D341Med (cell line): ENCODE results near the gene CD74.

Experiments used
- DNase-seq: peaks from one replicate; pipeline ENCODE4 v3.0.0; 2012; ENCODE audit warnings: low spot score

Gene CD74

DNA sequence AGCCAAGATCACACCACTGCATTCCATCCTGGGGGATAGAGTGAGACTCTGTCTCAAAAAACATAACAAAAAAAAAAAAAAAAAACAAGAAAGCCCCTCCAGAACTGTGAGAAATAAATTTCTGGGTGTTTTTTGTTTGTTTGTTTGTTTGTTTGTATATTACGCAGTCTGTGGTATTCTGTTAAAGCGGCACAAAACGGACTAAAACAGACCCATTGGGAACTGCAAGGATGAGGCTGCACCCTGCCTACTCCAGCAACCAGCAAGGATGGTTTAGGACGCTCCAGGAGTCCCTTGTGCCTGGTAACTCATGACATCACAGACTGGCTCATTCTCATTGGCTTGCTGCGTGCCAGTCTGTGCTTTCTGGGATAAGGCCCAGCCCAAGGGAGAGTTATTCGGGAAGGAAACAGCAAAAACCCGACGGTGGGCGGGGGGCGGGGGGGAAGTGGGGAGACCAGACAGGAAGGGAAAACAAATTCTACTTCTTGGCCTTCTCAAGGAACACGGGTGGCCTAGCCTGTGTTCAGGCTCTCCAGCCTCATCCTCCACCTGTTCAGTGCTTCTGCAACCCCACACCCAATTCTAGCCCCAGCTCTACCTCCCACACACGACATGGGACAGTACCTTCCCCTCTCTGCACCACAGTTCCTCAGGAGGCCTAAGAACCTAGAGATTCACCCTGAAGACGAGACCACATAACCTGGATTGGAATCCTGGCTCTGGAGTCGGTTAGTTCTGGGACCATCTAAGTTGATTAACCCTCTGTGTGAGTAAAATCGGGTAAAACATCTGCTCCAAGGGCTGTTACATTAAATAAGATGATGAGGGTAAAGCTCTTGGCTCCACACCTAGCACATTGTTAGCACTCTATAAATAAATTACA, 2.8 kb downstream of the CD74 start:
- DNase-seq: peak; percentile 92

DNA sequence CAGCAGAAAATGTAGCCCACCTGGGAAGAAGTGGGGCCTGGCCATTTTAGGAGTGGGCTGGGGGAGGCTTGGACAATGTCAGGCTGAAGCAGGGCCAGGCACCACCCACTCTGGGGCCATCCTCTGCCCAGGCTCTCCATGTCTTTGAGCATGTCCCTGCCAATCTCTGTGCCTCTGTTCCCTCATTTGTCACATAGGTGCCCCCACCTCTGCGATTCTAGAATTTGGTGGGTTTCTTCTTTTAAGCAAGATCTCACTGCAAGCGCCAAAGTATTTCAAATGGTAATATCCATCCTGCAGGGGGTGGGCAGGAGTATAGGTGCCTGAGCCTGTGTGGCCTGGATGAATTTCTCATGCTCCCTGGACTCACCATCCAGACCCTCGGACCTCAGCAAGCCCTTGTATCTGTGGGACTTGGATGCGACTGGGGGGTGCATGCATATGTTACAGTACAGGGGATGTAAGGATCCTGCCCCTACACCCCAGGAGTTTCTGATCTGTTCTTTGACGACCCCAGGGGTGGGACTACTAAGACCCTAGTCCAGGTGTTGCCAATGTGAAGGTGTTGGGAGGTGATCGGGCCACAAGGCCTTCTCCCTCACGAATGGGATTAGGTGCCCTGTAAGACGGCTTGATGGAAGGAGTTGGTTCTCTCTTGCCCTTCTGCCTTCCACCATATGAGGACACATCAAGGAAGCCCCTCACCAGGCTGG, 4.3 kb downstream of the CD74 start:
- DNase-seq: no peak

DNA sequence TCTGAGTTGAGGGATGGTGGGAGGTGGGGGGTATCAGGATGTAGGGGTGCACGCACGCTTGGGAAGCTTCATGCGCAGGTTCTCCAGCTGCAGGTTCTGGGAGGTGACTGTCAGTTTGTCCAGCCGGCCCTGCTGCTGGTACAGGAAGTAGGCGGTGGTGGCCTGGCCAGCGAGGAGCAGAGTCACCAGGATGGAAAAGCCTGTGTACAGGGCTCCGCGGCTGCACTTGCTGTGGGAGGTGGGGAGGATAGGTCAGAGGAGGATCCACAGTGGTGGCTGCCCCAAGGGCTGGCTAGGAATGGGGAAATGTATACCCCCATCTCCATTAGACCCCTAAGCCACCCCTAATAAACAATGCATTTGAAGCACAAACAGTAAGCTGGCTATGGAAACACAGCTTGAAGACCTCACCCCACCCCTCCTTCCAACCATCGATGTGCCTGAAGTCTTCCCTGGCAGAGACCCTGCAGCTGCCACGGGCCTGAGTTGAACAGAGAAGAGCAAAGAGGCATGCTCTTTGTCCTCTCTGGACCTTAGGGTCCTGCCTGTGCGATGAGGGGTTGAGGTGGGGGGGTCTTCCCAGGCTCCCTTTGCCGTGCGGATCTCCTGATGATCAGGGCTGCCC, 5.5 kb downstream of the CD74 start:
- no peak for DNase-seq

DNA sequence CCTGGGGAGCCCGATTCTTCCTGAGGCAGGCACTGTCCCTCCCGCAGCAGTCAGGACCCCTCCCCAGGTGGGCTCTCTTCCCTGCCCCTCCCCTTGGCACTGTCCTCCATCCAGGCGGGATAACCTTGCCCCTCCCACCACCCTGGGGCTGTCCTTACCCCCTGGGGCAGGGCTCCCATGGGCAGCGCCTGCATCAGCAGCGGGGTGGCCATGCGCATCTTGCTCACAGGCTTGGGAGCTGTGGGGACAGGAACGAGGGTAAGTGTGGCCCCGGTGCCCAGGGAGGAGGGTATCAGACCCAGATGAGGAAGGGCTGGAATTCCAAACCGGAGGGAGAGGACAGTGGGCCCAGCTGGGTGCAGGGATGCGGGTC, 6.0 kb downstream of the CD74 start:
- DNase-seq: no peak

DNA sequence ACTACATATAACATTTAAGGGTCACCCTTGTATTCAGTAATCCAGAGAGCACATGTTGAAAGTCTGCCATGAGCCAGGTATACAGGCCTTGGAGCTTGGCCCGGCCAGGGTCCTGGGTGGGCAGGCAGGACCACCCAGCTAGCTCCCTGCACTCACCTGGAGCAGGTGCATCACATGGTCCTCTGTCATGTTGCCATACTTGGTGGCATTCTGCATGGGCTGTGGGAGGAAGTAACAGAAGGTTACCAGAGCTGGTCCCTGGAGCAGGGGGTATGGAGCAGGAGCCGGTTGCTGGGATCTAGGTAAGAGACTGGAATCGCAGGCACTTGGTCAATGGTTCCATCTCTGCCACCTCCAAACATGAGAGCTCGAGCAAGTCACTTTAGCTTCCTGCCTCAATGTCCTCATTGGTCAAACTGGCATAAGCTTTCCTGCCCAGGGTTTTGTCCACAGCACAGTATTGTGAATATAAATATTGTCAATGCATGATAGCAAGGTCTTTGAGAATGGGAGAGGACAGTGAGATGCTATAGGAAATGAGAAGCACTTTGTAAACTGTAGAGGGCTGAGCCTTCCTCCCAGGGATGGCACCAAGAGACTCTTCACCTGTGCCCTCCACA, 6.5 kb downstream of the CD74 start:
- no peak for DNase-seq

DNA sequence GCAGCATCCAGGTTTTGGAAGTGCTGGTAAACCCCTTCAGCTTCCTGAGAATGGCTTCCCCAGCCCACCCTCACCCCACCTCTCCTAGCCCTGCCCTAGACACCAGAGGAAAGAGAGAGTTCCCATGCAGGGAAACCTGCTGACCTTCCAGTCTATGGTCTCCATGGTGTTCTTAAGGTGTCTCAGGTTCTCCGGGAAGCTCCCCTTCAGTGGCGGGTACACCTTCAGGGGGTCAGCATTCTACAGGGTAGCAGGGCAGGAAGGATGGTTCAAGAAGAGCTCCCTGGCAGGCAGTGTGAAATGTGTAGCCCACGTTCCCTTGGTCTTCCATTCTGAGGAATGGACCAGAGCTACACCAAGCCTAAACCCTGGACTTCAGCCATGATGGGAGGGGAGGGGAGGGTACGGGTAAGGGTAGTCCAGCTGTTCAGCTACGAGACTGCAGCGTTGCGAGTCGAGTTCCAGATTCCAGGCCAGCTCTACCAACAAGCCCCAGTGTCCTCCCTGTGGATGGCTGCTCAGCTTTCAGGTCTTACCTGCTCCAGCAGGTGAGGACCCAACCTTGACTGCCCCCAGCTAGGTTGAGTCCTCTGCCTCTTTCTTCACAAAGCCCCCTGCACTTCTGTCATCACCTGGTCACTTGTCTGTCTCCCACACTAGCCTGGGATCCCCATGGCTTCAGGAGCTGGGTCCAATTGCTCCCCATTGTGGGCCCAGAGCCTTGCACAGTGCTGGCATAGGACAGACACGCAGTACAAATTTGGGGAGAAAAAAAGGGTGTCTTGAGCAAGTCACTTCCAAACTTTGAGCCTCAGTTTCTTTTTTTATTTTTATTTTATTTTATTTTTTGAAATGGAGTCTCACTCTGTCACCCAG, 7.5 kb downstream of the CD74 start:
- DNase-seq: no peak

DNA sequence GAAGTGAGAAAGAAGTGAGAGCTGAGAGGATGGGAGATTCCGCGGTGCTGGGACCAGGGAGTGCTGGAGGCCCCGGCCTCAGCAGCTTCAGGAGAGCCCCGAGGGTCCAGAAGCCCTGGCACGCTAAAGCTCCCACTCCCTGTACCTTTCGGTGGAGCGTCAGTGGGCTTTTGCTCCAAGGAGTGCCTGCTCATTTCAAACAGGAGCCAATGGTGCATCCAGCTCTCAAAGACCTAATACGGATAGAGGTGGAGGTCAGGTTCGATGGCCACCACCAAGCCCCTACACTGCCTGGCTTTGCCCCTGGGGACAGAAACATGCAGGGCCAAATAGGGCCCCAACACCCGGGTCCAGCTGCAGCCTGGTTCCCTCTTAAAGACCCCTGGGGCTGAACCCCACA, 8.2 kb downstream of the CD74 start:
- no peak for DNase-seq

DNA sequence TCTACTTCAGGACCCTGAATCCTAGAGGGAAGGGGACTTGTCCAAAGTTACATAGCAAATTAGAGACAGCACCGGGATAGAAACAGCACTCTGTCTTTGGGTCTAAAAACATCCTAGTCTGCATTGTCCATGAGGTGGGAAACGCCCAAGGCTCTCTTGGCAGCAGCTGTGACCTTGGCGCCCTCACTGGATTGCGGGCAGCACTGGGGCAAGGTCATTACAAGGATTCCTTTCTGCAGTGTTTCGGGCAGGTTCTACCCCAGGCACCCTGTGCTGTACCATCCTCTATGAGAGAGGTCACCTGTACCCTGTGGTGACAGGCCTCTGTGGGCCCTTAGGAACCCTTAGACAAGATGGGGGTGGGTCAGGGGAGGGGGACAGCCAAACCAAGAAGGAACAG, 8.6 kb downstream of the CD74 start:
- DNase-seq: no peak

DNA sequence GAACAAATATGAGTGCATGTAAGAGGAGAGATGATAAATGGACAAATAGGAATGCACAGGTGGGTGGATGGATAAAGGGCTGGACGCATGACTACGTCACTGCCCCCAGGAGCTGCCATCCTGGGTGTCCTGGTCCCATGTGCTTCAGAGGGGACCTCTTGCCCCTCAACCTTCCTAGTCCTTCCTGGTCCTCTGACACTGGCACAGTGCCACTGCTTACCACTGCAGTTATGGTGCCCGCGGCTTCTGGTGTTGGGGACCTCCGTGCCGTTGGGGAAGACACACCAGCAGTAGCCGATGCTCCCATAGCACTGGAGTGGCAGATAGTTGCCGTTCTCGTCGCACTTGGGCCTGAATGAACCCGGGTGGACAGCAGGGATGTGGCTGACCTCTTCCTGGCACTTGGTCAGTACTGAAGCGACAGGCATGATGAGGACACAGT, 9.8 kb downstream of the CD74 start:
- no peak for DNase-seq

DNA sequence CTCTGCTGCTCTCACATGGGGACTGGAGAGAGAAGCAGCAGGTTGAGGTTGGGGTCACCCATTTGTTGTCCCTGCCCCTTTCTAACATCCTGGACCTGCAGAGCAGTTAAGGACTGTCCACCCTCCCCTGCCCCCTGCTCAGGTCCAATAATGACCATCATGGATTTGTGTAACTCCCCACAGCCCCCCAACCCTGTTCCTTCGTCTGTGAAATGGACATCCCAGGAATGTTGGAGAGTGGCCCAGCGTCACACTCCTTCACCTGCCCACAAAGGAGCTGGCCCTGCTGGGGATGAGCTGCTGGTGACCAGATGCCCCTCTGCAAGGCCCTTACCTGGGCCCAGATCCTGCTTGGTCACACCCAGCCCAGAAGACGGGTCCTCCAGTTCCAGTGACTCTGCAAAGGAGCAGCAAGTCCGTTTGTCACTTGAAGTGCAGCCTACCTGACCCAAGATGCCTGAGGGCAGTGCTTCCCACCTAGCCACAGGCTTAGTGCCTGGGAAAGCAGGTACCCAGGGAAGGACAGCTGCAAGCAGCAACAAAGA, 10.4 kb downstream of the CD74 start:
- DNase-seq: no peak

DNA sequence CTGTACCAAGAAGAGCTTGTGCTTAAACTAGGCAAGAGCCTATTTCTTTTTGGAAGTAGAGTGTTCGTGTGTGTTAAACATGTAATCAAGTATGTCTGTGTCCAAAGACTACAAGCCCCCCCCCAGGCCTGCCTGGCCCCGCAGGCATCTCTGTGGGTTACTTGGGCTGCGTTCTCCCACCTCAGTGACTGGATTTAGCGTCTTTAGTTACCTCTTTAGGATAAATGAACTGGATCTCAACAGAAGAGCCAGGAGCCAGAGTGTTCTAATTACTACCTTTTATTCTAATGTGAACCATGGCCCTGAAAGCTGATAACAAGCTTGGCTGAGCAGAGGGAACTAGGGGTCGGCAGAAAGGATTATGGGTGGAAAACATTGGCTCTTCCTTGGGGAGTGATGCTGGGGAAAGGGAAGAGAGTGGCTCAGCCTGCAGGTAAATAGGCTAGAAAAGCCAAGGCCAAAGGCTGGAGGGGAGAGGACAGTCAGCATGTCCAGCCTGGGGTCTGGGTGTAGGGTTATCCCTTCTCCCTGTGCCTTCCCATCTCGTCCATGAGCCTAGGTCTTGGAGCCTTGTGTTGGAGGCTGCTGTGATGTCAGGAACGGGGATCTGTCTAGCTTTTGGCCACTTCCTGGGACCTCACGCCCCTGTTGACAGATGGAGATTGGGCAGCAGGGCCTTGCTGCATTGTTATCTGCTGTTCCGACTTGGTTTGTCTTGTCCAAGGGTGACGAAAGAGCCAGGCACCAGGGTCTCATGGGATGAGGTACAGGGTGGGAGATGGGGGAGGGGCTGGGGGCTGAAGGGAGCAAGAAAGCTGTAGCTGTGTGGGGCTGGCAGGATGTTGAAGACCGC, 11.1 kb downstream of the CD74 start:
- DNase-seq: no peak

DNA sequence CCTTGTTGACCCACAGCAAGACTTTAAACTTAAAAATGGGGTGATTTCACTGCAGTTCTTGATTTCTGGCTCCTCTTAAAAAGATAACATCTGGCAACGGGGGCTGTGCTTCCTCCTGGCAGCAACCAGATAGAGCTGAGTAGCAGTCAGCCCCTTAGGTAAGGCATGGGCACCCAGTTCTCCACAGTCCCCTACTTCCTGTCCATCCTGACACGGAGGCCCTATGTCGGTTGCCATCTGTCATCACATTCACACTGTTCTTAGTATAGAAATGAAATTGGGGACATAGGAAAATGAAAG, 11.7 kb downstream of the CD74 start:
- DNase-seq: no peak

DNA sequence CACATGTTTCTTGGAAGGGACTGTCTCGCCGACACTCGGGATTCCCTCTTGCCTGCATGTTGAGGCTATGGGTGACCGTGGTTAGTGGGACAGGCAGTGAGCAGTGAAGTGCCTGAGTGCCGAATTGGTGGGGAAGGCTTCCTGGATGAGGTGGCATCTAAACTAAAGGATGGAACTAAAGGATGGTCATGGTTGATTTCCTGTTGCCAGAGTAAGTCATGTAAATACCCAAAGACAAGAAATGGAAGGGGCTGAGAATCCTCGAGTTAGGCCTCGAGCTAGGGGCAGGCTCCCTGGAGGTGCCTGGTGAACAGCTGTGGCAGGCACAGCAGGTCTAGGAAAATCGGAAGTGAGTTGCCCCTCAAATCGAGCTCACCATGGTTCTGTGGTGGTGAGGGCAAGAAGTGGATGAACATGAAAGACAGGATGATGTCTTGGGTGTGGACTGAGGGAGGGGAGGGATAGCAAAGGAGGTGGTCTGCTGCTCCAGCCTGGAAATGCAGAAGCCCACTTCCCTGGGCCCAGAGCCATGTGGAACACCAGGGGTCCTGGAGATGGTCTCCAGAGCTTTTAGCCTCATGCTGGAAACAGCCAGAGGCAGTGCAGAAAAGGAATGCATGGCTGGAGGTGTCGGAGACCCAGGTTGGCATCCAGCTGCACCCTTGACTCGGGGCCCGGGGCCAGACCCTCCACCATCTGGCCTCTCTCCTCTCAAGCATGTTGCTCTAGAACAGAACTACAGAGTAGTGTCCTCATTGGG, 12.2 kb downstream of the CD74 start:
- no peak for DNase-seq

DNA sequence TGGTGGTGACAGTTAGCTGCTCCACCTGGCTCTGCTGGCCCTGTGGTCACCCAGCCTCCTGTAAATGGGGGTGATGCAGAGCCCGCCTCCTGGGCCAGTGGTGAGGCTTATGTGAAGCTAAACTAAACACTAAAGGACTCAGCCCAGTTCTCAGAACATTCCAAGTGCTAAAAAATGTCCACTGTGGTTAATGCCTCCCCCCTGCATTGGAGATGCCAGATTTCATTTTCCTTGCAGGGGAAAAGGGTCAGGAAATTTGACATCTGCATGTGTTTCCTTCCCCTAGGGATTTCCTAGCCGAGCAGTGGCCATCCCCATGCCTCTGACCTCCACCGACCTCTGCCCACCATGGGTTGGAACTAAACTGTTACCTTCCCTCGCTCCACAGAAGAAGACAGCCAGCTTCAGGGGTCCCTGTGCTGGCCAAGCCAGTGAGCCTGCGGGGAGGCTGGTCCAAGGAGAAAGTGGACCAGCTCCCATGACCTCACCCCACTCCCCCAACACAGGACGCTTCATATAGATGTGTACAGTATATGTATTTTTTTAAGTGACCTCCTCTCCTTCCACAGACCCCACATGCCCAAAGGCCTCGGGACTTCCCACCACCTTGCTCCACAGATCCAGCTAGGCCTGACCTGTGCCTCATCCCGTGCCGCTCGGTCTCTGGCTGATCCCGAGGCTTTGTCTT, 13.0 kb downstream of the CD74 start:
- no peak for DNase-seq

DNA sequence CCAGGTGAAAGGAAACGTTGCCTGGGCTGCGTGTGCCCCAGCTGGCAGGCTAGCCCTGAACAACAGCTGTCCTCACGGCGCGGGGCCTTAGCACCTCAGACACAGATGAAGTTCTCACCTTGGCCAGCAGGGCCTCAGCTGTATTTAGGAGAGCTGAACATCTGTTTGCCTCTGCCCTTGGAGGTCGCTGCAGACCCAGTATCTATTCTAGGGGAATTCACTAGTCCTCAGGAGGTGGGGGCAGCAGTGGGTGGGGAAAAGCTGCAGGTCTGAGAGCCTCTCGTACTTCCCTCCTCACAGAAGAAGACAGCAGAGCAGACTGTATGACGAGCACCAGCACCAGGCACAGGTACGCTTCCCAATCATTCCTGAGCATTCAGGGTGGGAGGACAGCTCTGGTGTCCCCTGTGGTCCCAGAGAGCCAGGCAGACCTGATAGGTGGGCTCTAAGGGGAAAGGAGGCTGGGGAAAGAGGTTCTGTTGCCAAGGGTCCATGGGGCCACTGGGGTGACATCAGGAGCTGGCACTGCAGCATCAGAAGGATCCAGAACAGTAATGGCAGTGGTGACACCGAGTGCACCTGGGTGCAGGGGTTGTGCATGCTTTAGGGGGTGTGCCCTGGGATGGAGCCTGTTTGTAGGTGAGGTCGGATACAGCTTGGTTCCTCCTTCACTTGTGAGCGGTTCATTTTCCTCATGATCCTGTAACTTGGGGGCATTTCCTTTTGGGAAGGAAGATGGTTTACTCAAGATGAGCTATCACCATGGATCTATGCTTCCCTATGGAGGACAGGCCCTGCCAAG, 13.8 kb downstream of the CD74 start:
- DNase-seq: no peak

DNA sequence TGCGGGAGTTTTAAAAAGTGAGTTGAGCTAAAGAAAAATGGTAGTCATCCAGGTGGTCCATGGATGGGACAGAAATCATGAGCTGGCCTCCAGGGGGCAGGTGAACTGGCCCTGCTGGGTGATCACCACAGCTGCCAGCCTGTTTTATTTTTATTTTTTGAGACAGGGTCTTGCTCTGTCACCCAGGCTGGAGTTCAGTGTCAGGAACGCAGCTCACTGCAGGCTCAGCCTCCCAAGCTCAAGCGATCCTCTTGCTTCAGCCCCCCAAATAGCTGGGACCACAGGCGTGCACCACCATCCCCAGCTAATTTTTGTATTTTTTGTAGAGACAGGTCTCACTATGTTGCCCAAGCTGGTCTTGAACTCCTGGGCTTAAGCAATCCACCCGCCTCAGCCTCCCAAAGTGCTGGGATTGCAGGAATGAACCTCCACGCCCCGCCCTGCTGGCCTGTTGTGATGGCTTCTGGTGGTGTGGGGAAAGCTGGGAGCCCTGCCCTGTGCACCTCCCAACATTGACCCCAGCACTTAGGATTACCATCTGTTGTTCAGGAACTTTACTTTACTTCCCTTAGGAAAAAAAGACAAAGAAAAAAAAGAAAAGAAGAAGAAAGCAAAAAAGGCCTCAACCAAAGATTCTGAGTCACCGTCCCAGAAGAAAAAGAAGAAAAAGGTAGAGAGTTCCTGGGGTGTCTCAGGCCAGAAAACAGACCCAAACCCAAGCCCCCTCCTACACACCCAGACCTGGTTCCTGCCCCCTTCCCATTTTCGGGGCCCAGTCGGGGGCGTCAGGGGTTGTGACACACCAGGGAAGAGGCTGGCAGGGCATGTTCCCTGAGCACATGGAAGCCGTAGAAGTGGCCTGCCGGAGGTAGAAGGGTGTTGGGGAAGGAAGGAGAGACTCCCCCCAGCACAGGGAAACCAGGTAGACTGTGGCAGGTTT, 14.7 kb downstream of the CD74 start:
- DNase-seq: no peak

DNA sequence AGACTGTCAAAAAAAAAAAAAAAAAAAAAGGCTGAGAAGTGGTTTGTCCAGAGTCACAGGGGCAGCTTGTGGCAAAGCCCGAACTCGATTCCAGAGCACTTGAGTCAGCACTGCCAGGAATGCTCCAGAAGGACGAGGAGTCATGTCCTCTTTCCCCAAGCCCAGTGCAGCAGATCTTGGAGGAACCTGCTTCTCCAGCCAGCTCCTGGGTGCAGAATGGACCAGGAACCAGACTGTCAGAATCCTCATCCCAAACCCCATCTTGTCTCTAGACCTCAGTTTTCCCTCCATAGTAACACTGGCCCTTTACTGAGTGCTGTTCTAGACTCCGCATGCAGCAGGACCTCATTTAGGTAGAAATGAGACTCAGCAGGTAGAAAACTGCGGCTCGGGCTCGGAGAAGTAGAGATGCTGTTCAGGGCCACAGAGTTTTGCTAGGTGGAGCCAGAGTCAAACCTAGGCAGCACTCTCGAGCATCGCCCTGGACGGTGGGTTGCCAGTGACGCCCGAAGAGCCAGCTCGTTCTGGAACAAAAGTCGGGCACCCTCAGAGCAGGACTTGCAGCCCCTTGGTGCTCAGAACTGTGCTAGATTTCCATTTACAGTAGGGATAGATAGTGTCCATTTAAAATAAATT, 15.4 kb downstream of the CD74 start:
- DNase-seq: no peak
